PC-3 (cell line): ENCODE data around the gene ETV7.

Experiments used
- EZH2 ChIP-seq: fragments of 300-600 bp; sonication (generic); IDR thresholded peaks from one replicate; pipeline ENCODE4 v1.6.1; 2017; ENCODE audit warnings: antibody characterized with exemption, mild to moderate bottlenecking, low read length; ENCODE audit not compliant: unreplicated experiment
- EZH2phosphoT487 ChIP-seq: fragments of 300-600 bp; sonication (generic); IDR thresholded peaks from 2 replicates; pipeline ENCODE4 v1.6.1; 2018; ENCODE audit warnings: mild to moderate bottlenecking, antibody characterized with exemption, low read length, borderline replicate concordance
- TF ChIP-seq, protein P1 (sequence below): fragments of 300-600 bp; sonication (generic); conservative IDR thresholded peaks from 2 replicates; pipeline ENCODE4 v1.5.1; 2017; ENCODE audit warnings: antibody characterized with exemption, low read depth, mild to moderate bottlenecking, low read length

- TF ChIP-seq, protein P1, sequence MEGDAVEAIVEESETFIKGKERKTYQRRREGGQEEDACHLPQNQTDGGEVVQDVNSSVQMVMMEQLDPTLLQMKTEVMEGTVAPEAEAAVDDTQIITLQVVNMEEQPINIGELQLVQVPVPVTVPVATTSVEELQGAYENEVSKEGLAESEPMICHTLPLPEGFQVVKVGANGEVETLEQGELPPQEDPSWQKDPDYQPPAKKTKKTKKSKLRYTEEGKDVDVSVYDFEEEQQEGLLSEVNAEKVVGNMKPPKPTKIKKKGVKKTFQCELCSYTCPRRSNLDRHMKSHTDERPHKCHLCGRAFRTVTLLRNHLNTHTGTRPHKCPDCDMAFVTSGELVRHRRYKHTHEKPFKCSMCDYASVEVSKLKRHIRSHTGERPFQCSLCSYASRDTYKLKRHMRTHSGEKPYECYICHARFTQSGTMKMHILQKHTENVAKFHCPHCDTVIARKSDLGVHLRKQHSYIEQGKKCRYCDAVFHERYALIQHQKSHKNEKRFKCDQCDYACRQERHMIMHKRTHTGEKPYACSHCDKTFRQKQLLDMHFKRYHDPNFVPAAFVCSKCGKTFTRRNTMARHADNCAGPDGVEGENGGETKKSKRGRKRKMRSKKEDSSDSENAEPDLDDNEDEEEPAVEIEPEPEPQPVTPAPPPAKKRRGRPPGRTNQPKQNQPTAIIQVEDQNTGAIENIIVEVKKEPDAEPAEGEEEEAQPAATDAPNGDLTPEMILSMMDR, result no peak
- no peak for TF ChIP-seq EZH2phosphoT487
- TF ChIP-seq EZH2, result no peak
These were observed 15.4 kb downstream of the ETV7 start for GRCh38 chr6:36372088-36372487.
